Colonic mucosa (tissue), 4 donors: ENCODE measurements around the gene TGFBR3. TPM values are rescaled to one million over a fixed set of nuclear protein-coding genes. Genes with fewer than 3 reads are reported as not detected.

Experiments used
- DNase-seq: peaks from one replicate; pipeline ENCODE4 v3.0.0-alpha.2; 2020
- H3K27ac ChIP-seq: fragments of 200-600 bp; one replicate; pipeline ENCODE4 v1.8.0; 2021
- H3K27me3 ChIP-seq: fragments of 200-600 bp; one replicate; pipeline ENCODE4 v1.8.0; 2021
- H3K36me3 ChIP-seq: fragments of 200-600 bp; one replicate; pipeline ENCODE4 v1.8.0; 2021
- H3K4me1 ChIP-seq: fragments of 200-600 bp; one replicate; pipeline ENCODE4 v1.8.0; 2021; ENCODE audit warnings: mild to moderate bottlenecking
- H3K4me3 ChIP-seq: fragments of 200-600 bp; one replicate; pipeline ENCODE4 v1.8.0; 2021
- H3K9ac ChIP-seq, 2 donors: one replicate each; pipeline ENCODE4 v1.7.0; 2013; ENCODE audit warnings: control low read depth in 2 of 2, low read depth in 2 of 2, low read length in 2 of 2
- H3K9me3 ChIP-seq: fragments of 200-600 bp; one replicate; pipeline ENCODE4 v1.8.0; 2021
- intact Hi-C: fragments of 100-400 bp; cut with DNase I; formaldehyde crosslinking; loops from one replicate; pipeline ENCODE4 v1.14.1; 2022
- total RNA-seq, 2 donors: library from RNA; stranded (reverse); fragmentation: NEBNext Ultra II Directional in 1 of 2; extraction: Animal tissue kit (Norgen Biotek cat#: 25700) in 1 of 2; gene quantifications; one replicate each; pipeline ENCODE4 v1.2.1, GENCODE V29; 2021
- TF ChIP-seq, protein P1 (sequence below): fragments of 200-600 bp; IDR thresholded peaks from one replicate; pipeline ENCODE4 v1.8.0; 2022; ENCODE audit warnings: antibody characterized with exemption, mild to moderate bottlenecking
- donor health status: healthy.
- donor health status: DM: no; HTN: no; CAD: no.
- donor health status: DM: no; HTN: no; CAD: no.

The TGFBR3 gene
- total RNA-seq, 2 donors from 2014 or later: 8.4 to 16.0 TPM

GRCh38 chr1:91769742-91770141, 116.2 kb downstream of the TGFBR3 start:
- Histone ChIP-seq H3K36me3 (no peaks in the 10 kb centered on the region), H3K9ac (no peak overlapping the region), H3K4me1 (no peaks in the 10 kb centered on the region), H3K27me3 (no peaks in the 10 kb centered on the region), H3K4me3 (no peak overlapping the region), H3K27ac (no peak overlapping the region), H3K9me3 (no peaks in the 10 kb centered on the region)
- no peak for DNase-seq
- intact Hi-C loops: no loop called here
- TF ChIP-seq, protein P1, sequence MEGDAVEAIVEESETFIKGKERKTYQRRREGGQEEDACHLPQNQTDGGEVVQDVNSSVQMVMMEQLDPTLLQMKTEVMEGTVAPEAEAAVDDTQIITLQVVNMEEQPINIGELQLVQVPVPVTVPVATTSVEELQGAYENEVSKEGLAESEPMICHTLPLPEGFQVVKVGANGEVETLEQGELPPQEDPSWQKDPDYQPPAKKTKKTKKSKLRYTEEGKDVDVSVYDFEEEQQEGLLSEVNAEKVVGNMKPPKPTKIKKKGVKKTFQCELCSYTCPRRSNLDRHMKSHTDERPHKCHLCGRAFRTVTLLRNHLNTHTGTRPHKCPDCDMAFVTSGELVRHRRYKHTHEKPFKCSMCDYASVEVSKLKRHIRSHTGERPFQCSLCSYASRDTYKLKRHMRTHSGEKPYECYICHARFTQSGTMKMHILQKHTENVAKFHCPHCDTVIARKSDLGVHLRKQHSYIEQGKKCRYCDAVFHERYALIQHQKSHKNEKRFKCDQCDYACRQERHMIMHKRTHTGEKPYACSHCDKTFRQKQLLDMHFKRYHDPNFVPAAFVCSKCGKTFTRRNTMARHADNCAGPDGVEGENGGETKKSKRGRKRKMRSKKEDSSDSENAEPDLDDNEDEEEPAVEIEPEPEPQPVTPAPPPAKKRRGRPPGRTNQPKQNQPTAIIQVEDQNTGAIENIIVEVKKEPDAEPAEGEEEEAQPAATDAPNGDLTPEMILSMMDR: no peak

GRCh38 chr1:91768786-91769725, 116.9 kb downstream of the TGFBR3 start:
- Histone ChIP-seq H3K9ac (no peak overlapping the region), H3K4me1 (no peaks in the 10 kb centered on the region), H3K27me3 (no peaks in the 10 kb centered on the region), H3K4me3 (no peak overlapping the region), H3K27ac (no peak overlapping the region), H3K36me3 (no peaks in the 10 kb centered on the region), H3K9me3 (no peaks in the 10 kb centered on the region)
- DNase-seq: no peak
- TF ChIP-seq, protein P1: no peak
- intact Hi-C loops: no loop called here

GRCh38 chr1:91768120-91768519, 117.8 kb downstream of the TGFBR3 start:
- TF ChIP-seq, protein P1: no peak

DNA sequence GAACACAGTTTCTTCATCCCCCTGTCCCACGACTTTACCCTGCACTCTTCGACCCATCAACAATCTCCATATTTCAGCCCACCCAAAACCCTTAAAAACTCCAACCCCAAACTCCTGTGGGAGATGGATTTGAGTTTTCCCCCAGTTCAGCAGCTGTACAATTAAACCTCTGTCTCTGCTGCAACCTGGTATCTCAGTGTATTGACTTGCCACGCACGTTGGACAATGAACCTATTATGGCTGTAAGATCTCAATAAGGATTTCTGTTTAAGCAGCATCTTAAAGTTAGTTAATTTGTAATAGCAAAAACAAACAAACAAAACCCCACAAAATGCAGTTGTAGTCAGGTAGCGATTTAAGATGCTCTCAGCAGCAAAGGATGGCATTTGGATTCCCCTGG, 119.1 kb downstream of the TGFBR3 start:
- no peak for DNase-seq
- Histone ChIP-seq H3K4me3 (no peak overlapping the region), H3K9me3 (no peaks in the 10 kb centered on the region), H3K36me3 (no peaks in the 10 kb centered on the region), H3K27ac (no peak overlapping the region), H3K4me1 (no peaks in the 10 kb centered on the region), H3K27me3 (no peaks in the 10 kb centered on the region), H3K9ac (no peak overlapping the region)
- intact Hi-C loops: no loop called here
- TF ChIP-seq, protein P1: no peak

More at GRCh38 chr1:91768120-91768519, 117.8 kb downstream of the TGFBR3 start:
- no peaks in the 10 kb centered on the region for H3K4me1 ChIP-seq
- intact Hi-C loops: no loop called here
- H3K9ac ChIP-seq: no peak overlapping the region
- no peaks in the 10 kb centered on the region for H3K9me3 ChIP-seq
- no peaks in the 10 kb centered on the region for H3K27me3 ChIP-seq
- no peak overlapping the region for H3K4me3 ChIP-seq
- no peaks in the 10 kb centered on the region for H3K36me3 ChIP-seq
- no peak for DNase-seq
- H3K27ac ChIP-seq: no peak overlapping the region

- no peaks in the 10 kb centered on the region for H3K27me3 ChIP-seq
- intact Hi-C loops: no loop called here
- no peak overlapping the region for H3K4me3 ChIP-seq
- no peak for DNase-seq
- no peak overlapping the region for H3K27ac ChIP-seq
- no peaks in the 10 kb centered on the region for H3K36me3 ChIP-seq
- no peaks in the 10 kb centered on the region for H3K9me3 ChIP-seq
- H3K9ac ChIP-seq: no peak overlapping the region
- TF ChIP-seq, protein P1: no peak
- no peaks in the 10 kb centered on the region for H3K4me1 ChIP-seq
Observed at GRCh38 chr1:91765880-91766443, 120.0 kb downstream of the TGFBR3 start.
